Osteoblast (primary cell): Measurements from ENCODE around the gene ATP11A. TPM values are rescaled to one million over a fixed set of nuclear protein-coding genes. Genes with fewer than 3 reads are reported as not detected.

Experiments used
- DNase-seq: peaks from one replicate; pipeline ENCODE4 v3.0.0; 2011; ENCODE audit warnings: low spot score, mixed read lengths; ENCODE audit not compliant: insufficient read length; ENCODE audit errors: missing footprints
- H2AFZ ChIP-seq: 2 replicates; pipeline ENCODE4 v1.6.0; 2011; ENCODE audit warnings: mild to moderate bottlenecking, low read length
- H3K27ac ChIP-seq: 2 replicates; pipeline ENCODE4 v1.5.1; 2011; ENCODE audit warnings: mild to moderate bottlenecking, low read depth, low read length, moderate library complexity
- H3K27me3 ChIP-seq: 2 replicates; pipeline ENCODE4 v1.6.0; 2012; ENCODE audit warnings: mild to moderate bottlenecking, control low read depth, inconsistent platforms, low read length, moderate library complexity; ENCODE audit not compliant: insufficient read depth
- H3K36me3 ChIP-seq: 2 replicates; pipeline ENCODE4 v1.5.1; 2011; ENCODE audit warnings: mild to moderate bottlenecking, low read length, control low read depth, moderate library complexity; ENCODE audit not compliant: insufficient read depth
- H3K4me1 ChIP-seq: 2 replicates; pipeline ENCODE4 v1.5.1; 2011; ENCODE audit warnings: mild to moderate bottlenecking, low read length, control low read depth, moderate library complexity; ENCODE audit not compliant: insufficient read depth
- H3K4me2 ChIP-seq: 2 replicates; pipeline ENCODE4 v1.6.0; 2011; ENCODE audit warnings: mild to moderate bottlenecking, low read length; ENCODE audit not compliant: insufficient read depth
- H3K4me3 ChIP-seq: fragments of 200-600 bp; sonication (generic); 3 replicates; pipeline ENCODE4 v1.5.1; 2012; ENCODE audit warnings: mild to moderate bottlenecking, low read length, inconsistent platforms; ENCODE audit not compliant: insufficient read depth
- H3K79me2 ChIP-seq: 2 replicates; pipeline ENCODE4 v1.6.0; 2012; ENCODE audit warnings: mild to moderate bottlenecking, low read length, control low read depth, inconsistent platforms; ENCODE audit not compliant: insufficient read depth
- H3K9me3 ChIP-seq: 2 replicates; pipeline ENCODE4 v1.5.1; 2011; ENCODE audit warnings: low read depth, low read length, control low read depth
- H4K20me1 ChIP-seq: 2 replicates; pipeline ENCODE4 v1.6.0; 2012; ENCODE audit warnings: mild to moderate bottlenecking, low read length, control low read depth; ENCODE audit not compliant: insufficient read depth
- total RNA-seq: library from RNA; depleted of rRNA; stranded (reverse); fragments of >200 nt; gene quantifications from 2 replicates; pipeline ENCODE4 v1.2.3, GENCODE V29; 2012
- TF ChIP-seq, protein P1 (sequence below): IDR thresholded peaks from 2 replicates; pipeline ENCODE4 v1.5.1; 2011; ENCODE audit warnings: mild to moderate bottlenecking, low read depth, low read length, moderate library complexity; ENCODE audit errors: extremely low read depth

ATP11A gene
- total RNA-seq, 1 donor, result 7.6 TPM

DNA sequence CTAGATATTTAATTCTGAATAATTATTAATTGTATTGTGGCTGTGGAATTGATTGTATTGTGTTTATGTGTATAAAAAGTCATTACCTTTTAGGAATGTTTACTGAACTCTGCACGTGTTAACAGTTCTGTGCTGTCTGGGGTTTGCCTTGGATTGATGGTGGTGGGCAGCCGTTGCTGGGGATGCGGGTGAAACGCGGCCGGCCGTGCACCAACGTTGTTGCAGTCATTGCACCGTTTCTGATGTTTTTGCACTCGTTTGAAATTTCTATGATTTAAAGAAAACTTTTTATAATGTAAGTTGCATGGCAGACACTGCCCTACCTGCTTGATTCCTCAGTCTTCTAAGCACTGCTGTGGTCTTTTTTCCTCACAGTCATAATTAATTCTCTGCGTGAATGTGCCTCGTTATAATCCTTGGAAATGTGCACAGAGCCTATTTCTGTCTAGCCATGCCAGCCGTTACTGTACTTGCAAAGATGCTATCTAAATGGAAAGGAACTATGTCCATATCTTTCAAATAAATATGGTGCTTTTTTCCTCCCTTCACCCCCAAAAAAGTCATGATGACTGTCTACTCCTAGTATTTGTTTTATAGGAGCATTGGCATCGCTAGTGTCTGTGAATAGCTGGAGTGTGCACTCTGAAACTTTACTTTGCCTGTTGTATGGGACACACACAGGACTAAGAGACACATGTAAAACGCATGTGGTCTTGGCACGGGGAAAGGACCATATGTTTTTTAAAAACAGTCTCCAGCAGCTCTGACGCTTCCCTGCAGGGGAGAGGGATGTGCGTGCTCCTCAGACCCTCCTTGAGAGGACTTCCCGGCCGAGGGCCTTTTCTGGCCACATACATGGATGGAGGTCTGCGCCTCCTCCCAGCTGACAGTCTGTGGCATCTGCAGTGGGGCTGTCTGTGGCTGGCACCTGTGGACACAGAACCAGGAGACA lies 238.5 kb downstream of the ATP11A start:
- DNase-seq, result no peak
- no peak overlapping the region for H3K4me2 ChIP-seq

DNA sequence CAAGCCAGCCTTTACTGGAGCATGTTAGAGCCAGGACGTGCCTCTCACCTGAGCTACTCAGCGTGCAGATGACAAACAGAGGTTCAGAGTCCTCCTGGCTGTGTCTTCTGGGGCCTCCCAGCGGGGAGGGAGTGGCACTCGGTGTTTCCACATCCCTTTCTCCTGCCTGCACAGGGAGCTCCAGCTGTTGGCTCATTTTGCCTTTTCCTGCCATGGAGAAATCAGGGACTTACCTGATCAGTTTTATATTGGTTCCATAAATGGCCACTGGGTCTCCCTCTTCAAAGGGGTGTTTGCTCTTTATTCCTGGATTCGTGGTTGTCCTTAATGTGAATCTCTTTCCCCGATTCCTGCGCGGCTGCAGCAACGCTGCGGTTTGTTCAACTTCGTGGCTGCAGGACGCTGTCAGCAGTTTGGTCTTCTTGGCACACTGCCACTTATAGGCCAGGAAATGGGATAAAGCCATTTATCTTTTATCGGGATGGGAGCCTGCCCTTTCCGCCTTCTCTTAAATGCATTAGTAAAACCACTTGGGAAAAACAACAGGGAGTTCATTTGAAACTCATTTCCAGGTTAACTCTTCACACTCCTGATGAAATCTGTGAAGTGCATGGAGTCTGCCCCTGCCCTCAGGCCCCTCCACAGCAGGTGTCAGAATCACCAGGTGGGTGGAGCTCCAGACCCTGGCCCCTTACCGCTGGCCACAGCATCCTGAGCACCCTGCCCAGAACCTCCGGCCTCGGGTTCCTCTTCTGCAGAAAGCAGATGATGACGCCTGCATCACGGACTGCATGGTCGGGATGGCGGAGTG lies 239.3 kb downstream of the ATP11A start:
- Histone ChIP-seq H3K36me3 (no peaks in the 10 kb centered on the region), H4K20me1 (no peaks in the 10 kb centered on the region), H3K27me3 (peaks cover 30% of the 10 kb centered on the region), H3K4me3 (no peak overlapping the region), H3K79me2 (no peaks in the 10 kb centered on the region), H2AFZ (no peak overlapping the region), H3K27ac (no peak overlapping the region), H3K4me1 (no peaks in the 10 kb centered on the region), H3K9me3 (no peaks in the 10 kb centered on the region), H3K4me2 (no peak overlapping the region)
- DNase-seq, result no peak
- TF ChIP-seq, protein P1, sequence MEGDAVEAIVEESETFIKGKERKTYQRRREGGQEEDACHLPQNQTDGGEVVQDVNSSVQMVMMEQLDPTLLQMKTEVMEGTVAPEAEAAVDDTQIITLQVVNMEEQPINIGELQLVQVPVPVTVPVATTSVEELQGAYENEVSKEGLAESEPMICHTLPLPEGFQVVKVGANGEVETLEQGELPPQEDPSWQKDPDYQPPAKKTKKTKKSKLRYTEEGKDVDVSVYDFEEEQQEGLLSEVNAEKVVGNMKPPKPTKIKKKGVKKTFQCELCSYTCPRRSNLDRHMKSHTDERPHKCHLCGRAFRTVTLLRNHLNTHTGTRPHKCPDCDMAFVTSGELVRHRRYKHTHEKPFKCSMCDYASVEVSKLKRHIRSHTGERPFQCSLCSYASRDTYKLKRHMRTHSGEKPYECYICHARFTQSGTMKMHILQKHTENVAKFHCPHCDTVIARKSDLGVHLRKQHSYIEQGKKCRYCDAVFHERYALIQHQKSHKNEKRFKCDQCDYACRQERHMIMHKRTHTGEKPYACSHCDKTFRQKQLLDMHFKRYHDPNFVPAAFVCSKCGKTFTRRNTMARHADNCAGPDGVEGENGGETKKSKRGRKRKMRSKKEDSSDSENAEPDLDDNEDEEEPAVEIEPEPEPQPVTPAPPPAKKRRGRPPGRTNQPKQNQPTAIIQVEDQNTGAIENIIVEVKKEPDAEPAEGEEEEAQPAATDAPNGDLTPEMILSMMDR, result no peak

More for the DNA sequence above, 238.5 kb downstream of the ATP11A start:
- no peak overlapping the region for H3K4me3 ChIP-seq
- H3K79me2 ChIP-seq, result no peaks in the 10 kb centered on the region
- no peaks in the 10 kb centered on the region for H3K4me1 ChIP-seq
- H3K9me3 ChIP-seq, result no peaks in the 10 kb centered on the region
- no peak overlapping the region for H3K27ac ChIP-seq
- peaks cover 36% of the 10 kb centered on the region for H3K27me3 ChIP-seq
- no peaks in the 10 kb centered on the region for H3K36me3 ChIP-seq
- H2AFZ ChIP-seq, result no peak overlapping the region
- TF ChIP-seq, protein P1, result no peak
- no peaks in the 10 kb centered on the region for H4K20me1 ChIP-seq

DNA sequence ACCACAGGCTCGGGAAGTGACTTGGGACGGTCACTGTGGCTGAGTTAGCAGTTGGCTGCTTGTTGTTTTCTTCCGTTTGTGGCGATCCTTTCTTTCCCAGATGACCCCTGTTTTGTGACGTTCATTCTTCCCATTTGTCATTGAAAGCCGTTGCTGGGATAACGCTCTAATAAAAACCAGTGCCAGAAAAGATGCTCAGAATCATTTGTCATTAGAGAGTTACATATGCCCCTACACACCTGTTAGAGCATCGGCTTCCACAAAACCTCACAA lies 239.9 kb downstream of the ATP11A start:
- H3K79me2 ChIP-seq, result no peaks in the 10 kb centered on the region
- no peaks in the 10 kb centered on the region for H3K36me3 ChIP-seq
- no peak overlapping the region for H3K4me2 ChIP-seq
- no peak overlapping the region for H3K4me3 ChIP-seq
- no peaks in the 10 kb centered on the region for H3K4me1 ChIP-seq
- no peak overlapping the region for H3K27ac ChIP-seq
- no peaks in the 10 kb centered on the region for H4K20me1 ChIP-seq
- H3K27me3 ChIP-seq, result peaks cover 29% of the 10 kb centered on the region
- H2AFZ ChIP-seq, result no peak overlapping the region
- H3K9me3 ChIP-seq, result no peaks in the 10 kb centered on the region
- TF ChIP-seq, protein P1, result no peak
- DNase-seq, result no peak

DNA sequence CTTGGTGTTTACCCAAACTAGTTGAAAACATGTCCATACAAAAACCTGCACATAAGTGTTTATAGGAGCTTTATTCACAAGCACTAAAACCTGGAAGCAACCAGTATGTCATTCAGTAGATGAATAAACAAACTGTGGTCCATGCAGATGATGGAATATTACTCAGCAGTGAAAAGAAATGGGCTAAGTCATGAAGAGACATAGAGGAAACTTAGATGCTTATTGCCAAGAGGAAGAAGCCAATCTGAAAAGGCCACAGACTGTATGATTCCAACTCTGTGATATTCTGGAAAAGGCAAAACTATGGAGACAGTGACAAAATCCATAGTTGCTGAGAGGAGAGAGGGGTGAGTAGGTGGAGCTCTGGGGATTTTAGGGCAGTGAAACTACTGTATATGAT lies 240.4 kb downstream of the ATP11A start:
- Histone ChIP-seq H3K4me2 (no peak overlapping the region), H3K27me3 (peaks cover 29% of the 10 kb centered on the region), H3K4me3 (no peak overlapping the region), H3K36me3 (no peaks in the 10 kb centered on the region), H3K4me1 (no peaks in the 10 kb centered on the region), H3K27ac (no peak overlapping the region), H3K9me3 (no peaks in the 10 kb centered on the region), H2AFZ (no peak overlapping the region), H3K79me2 (no peaks in the 10 kb centered on the region), H4K20me1 (no peaks in the 10 kb centered on the region)
- TF ChIP-seq, protein P1, result no peak
- no peak for DNase-seq
